HepG2 (cell line): ENCODE measurements around the gene NUP133. TPM values are rescaled to one million over a fixed set of nuclear protein-coding genes. Genes with fewer than 3 reads are reported as not detected.
A peak's percentile ranks its signal among the peaks of the same experiment; 100 is the strongest.

Experiments used
- ATAC-seq: fragments of 200-7000 bp; cut with Tn5 transposase; 3 replicates; pipeline ENCODE4 v1.9.1; 2020; ENCODE audit warnings: mild to moderate bottlenecking, moderate library complexity
- BruUV-seq: library from RNA; stranded (reverse); fragments of 400-500 nt; replicated peaks from 2 replicates; lab custom pipeline; 2021; lab: Mats Ljungman, UMichigan
- CTCF ChIA-PET: fragments of 300-600 bp; formaldehyde crosslinking; extraction: SDS; loops from one replicate; lab custom pipeline; 2021; ENCODE audit warnings: low total read pairs, inconsistent platforms, low intra/inter-chr PET ratio; lab: Yijun Ruan, JAX
- POLR2A ChIA-PET: fragments of 350-600 bp; sonication (Branson Sonifier 250); formaldehyde crosslinking; loops from one replicate; lab custom pipeline; 2020; ENCODE audit warnings: antibody characterized with exemption, inconsistent platforms; lab: Yijun Ruan, JAX
- DNase-seq: peaks from one replicate; pipeline ENCODE4 v3.0.0-alpha.2; 2015; ENCODE audit warnings: low spot score
- FAIRE-seq: peaks from 3 replicates; lab custom pipeline; 2011; peaks lifted over from hg19 to GRCh38; lab: Jason Lieb, UNC
- H2AFZ ChIP-seq: one replicate; pipeline ENCODE4 v1.6.1; 2011; ENCODE audit warnings: low read length, inconsistent platforms
- H3K27ac ChIP-seq: fragments of 300-600 bp; 3 replicates; pipeline ENCODE4 v1.8.0; 2011; ENCODE audit warnings: mixed run types, mild to moderate bottlenecking, mixed read lengths, low read length, inconsistent platforms; ENCODE audit not compliant: insufficient read depth; ENCODE audit errors: extremely low read length
- H3K27me3 ChIP-seq, 2 experiments: fragments of 200-600 bp in 1 of 2; 2 replicates in 1 of 2; 3 replicates in 1 of 2; pipeline versions ENCODE4 v1.6.0 to v1.8.0; 2011; ENCODE audit warnings: low read length in 2 of 2, mild to moderate bottlenecking in 2 of 2, moderate library complexity in 2 of 2, inconsistent platforms in 1 of 2; ENCODE audit not compliant: insufficient read depth in 2 of 2, control insufficient read depth in 1 of 2
- H3K36me3 ChIP-seq, 2 experiments: fragments of 200-600 bp in 1 of 2; replicated peaks in 1 of 2; 2 replicates in 1 of 2; 3 replicates in 1 of 2; pipeline versions ENCODE4 v1.5.1 to v1.8.0; 2011; ENCODE audit warnings: low read length in 2 of 2, inconsistent platforms in 1 of 2; ENCODE audit not compliant: insufficient read depth in 2 of 2, control insufficient read depth in 1 of 2
- H3K4me1 ChIP-seq: 2 replicates; pipeline ENCODE4 v1.5.1; 2012; ENCODE audit warnings: low read length, inconsistent platforms; ENCODE audit not compliant: insufficient read depth
- H3K4me2 ChIP-seq: 2 replicates; pipeline ENCODE4 v1.6.0; 2011; ENCODE audit warnings: low read depth, low read length, inconsistent platforms
- H3K4me3 ChIP-seq, 3 experiments: fragments of 200-600 bp in 1 of 3; sonication (generic), shearing (Covaris generic) in 1 of 3; replicated peaks in 1 of 3; 2 replicates each; pipeline ENCODE4 v1.5.1; 2011 to 2016; ENCODE audit warnings: low read length in 3 of 3, inconsistent platforms in 2 of 3, low read depth in 2 of 3, mild to moderate bottlenecking in 2 of 3, control low read depth in 1 of 3, mixed read lengths in 1 of 3; ENCODE audit not compliant: insufficient read depth in 1 of 3
- H3K79me2 ChIP-seq: one replicate; pipeline ENCODE4 v1.6.1; 2011; ENCODE audit warnings: low read length, inconsistent platforms; ENCODE audit not compliant: insufficient read depth
- H3K9ac ChIP-seq: 2 replicates; pipeline ENCODE4 v1.6.0; 2011; ENCODE audit warnings: mild to moderate bottlenecking, low read depth, low read length, inconsistent platforms; ENCODE audit not compliant: insufficient read depth
- H3K9me3 ChIP-seq: 2 replicates; pipeline ENCODE4 v1.5.1; 2012; ENCODE audit warnings: mild to moderate bottlenecking, low read length
- H4K20me1 ChIP-seq: 2 replicates; pipeline ENCODE4 v1.6.0; 2011; ENCODE audit warnings: inconsistent platforms, mild to moderate bottlenecking, low read length, moderate library complexity; ENCODE audit not compliant: insufficient read depth
- ASH2L ChIP-seq: fragments of 300-600, 200-600 bp; sonication (generic); IDR thresholded peaks from 2 replicates; pipeline ENCODE4 v1.7.0; 2017; ENCODE audit warnings: low read depth, mild to moderate bottlenecking, moderate library complexity, mixed read lengths, low read length; ENCODE audit not compliant: insufficient read length
- FOXK1 ChIP-seq: sonication (generic); formaldehyde crosslinking; IDR thresholded peaks from 2 replicates; pipeline ENCODE4 v1.4.0; 2020; ENCODE audit warnings: low read depth, missing genetic modification reagents, borderline replicate concordance
- HDAC1 ChIP-seq: sonication (generic); formaldehyde crosslinking; IDR thresholded peaks from 2 replicates; pipeline ENCODE4 v1.5.1; 2020; ENCODE audit warnings: mild to moderate bottlenecking, missing genetic modification reagents
- KAT8 ChIP-seq: IDR thresholded peaks from 2 replicates; pipeline ENCODE4 v1.6.1; 2016; ENCODE audit warnings: missing genetic modification reagents, missing compliant biosample characterization
- NR2F2 ChIP-seq: IDR thresholded peaks from 2 replicates; pipeline ENCODE4 v1.6.1; 2012; ENCODE audit warnings: low read depth, inconsistent platforms, borderline replicate concordance
- SNAI1 ChIP-seq: sonication (generic); formaldehyde crosslinking; IDR thresholded peaks from 2 replicates; pipeline ENCODE4 v1.5.0; 2020; ENCODE audit warnings: mild to moderate bottlenecking, missing genetic modification reagents, borderline replicate concordance
- whole genome bisulfite sequencing: methylation state at CpG from one replicate; pipeline ENCODE4 v1.1.6; 2017; ENCODE audit warnings: low lambda C conversion rate; 5-methylcytosine and 5-hydroxymethylcytosine counted together
- in situ Hi-C: cut with HindIII; loops from 2 replicates; pipeline ENCODE4 v1.10.0; 2017; ENCODE audit warnings: low pct_unique_long_range_greater_than_20kb; ENCODE audit not compliant: extremely low pct_ligation_motif_present
- intact Hi-C: fragments of 100-400 bp; cut with micrococcal nuclease; formaldehyde crosslinking; loops from one replicate; pipeline ENCODE4 v1.10.0; 2022; ENCODE audit not compliant: unreplicated experiment
- polyA plus RNA-seq, 8 experiments: library from polyadenylated mRNA; depleted of rRNA in 3 of 8; stranded (reverse) in 7 of 8; unstranded in 1 of 8; fragments of >200 nt; fragmentation: Illumina TruSeq in 4 of 8; extraction: Trizol in 4 of 8; gene quantifications; 2 replicates each; pipeline versions ENCODE4 v1.2.1 to v1.2.3, GENCODE V29; 2011 to 2016; ENCODE audit warnings: low read depth in 4 of 8, missing spikeins in 1 of 8, mixed read lengths in 1 of 8; ENCODE audit not compliant: insufficient read depth in 1 of 8
- total RNA-seq, 5 experiments: library from RNA; depleted of rRNA; stranded (reverse); fragments of >200 nt; fragmentation: Illumina TruSeq; extraction: Trizol; gene quantifications; 2 replicates each; pipeline ENCODE4 v1.2.3, GENCODE V29; 2016; ENCODE audit warnings: low read depth in 1 of 5
- TF ChIP-seq, protein P1 (sequence below): sonication (generic); formaldehyde crosslinking; IDR thresholded peaks from one replicate; pipeline ENCODE4 v1.5.1; 2020; ENCODE audit warnings: mild to moderate bottlenecking, missing genetic modification reagents; ENCODE audit errors: not compliant biosample characterization

Gene NUP133
- total and polyA plus RNA-seq, 2 of the 13 experiments (the other 11 are each of a cell fraction or from before 2014, with no cell fraction given), result 17.7 to 45.6 TPM

DNA sequence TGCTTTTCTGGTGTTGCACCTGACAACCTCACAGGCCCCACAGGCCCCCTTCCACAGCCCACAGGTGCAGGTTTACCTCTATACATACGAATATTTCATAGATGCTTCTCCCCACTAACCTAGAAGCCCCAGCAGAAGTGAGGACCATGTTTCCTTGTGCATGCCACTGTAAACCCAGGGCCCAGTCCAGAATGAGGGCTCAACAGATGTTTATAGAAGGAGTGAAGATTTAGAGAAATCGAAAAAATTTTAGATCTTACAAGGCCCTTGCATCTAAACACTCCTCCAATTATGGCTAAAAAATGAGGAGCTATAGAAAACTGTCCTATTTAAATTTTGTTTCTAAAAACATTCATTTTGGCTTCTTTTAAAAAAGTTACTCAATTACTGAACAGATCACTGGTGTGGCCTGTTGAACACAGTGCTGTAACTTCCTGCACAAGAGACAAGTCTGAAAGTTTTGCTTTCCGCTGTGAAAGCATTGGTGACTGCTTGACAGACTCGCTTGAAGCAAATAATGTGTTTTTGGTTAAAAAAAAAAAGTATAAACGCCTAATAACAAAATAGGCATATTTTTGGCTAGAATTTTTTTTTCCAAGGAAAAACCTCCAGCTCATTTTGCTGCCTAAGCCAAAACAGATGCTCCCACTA is 49.2 kb upstream of the NUP133 start:
- Histone ChIP-seq H3K9me3 (no peaks in the 10 kb centered on the region), H3K4me3 (peak overlapping the region; percentile 78 to 90 (median 81)), H3K4me1 (peaks cover 33% of the 10 kb centered on the region), H3K4me2 (peak overlapping the region; percentile 81), H4K20me1 (0 out of 2 replicates have a peak, but pooled peaks cover 3% of the 10 kb centered on the region), H3K27ac (peak overlapping the region; percentile 88), H3K36me3 (0 out of 5 replicates have a peak, but pooled peaks cover 0 to 3% of the 10 kb centered on the region in 2 experiments), H2AFZ (no peak overlapping the region), H3K79me2 (peaks cover 47% of the 10 kb centered on the region), H3K9ac (peak overlapping the region; percentile 86), H3K27me3 (no peaks in the 10 kb centered on the region)
- in situ Hi-C loops (no loop called here), intact Hi-C loops (loop anchor here (5.0 kb wide), 1 partner anchor 50 kb away; the partner anchor contains the start of gene NUP133)
- TF ChIP-seq ASH2L (peak; percentile 7), HDAC1 (peak; percentile 49; the same call in 1 of the 2 replicates), KAT8 (no peak), FOXK1 (CRISPR knock-in tag) (0 out of 2 replicates have a peak, but pooled peaks have one; percentile 10), NR2F2 (no peak), SNAI1 (CRISPR knock-in tag) (no peak)
- TF ChIP-seq, protein P1, sequence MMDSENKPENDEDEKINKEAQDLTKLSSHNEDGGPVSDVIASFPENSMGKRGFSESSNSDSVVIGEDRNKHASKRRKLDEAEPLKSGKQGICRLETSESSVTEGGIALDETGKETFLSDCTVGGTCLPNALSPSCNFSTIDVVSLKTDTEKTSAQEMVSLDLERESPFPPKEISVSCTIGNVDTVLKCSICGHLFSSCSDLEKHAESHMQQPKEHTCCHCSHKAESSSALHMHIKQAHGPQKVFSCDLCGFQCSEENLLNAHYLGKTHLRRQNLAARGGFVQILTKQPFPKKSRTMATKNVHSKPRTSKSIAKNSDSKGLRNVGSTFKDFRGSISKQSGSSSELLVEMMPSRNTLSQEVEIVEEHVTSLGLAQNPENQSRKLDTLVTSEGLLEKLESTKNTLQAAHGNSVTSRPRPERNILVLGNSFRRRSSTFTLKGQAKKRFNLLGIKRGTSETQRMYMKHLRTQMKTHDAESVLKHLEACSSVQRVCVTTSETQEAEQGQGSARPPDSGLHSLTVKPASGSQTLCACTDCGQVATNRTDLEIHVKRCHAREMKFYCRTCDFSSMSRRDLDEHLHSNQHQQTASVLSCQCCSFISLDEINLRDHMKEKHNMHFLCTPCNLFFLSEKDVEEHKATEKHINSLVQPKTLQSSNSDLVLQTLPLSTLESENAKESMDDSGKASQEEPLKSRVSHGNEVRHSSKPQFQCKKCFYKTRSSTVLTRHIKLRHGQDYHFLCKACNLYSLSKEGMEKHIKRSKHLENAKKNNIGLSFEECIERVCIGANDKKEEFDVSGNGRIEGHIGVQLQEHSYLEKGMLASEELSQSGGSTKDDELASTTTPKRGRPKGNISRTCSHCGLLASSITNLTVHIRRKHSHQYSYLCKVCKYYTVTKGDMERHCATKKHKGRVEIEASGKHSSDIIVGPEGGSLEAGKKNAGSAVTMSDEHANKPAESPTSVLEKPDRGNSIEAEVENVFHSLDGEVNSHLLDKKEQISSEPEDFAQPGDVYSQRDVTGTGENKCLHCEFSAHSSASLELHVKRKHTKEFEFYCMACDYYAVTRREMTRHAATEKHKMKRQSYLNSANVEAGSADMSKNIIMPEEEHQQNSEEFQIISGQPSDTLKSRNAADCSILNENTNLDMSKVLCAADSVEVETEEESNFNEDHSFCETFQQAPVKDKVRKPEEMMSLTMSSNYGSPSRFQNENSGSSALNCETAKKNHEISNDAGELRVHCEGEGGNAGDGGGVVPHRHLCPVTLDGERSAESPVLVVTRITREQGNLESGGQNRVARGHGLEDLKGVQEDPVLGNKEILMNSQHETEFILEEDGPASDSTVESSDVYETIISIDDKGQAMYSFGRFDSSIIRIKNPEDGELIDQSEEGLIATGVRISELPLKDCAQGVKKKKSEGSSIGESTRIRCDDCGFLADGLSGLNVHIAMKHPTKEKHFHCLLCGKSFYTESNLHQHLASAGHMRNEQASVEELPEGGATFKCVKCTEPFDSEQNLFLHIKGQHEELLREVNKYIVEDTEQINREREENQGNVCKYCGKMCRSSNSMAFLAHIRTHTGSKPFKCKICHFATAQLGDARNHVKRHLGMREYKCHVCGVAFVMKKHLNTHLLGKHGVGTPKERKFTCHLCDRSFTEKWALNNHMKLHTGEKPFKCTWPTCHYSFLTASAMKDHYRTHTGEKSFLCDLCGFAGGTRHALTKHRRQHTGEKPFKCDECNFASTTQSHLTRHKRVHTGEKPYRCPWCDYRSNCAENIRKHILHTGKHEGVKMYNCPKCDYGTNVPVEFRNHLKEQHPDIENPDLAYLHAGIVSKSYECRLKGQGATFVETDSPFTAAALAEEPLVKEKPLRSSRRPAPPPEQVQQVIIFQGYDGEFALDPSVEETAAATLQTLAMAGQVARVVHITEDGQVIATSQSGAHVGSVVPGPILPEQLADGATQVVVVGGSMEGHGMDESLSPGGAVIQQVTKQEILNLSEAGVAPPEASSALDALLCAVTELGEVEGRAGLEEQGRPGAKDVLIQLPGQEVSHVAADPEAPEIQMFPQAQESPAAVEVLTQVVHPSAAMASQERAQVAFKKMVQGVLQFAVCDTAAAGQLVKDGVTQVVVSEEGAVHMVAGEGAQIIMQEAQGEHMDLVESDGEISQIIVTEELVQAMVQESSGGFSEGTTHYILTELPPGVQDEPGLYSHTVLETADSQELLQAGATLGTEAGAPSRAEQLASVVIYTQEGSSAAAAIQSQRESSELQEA (CRISPR knock-in tag), result no peak
- ChIA-PET POLR2A (interaction anchor here (1.0 kb wide), 1 partner anchor 49 kb away, joined by 5 read pairs; the partner anchor contains the start of gene NUP133), CTCF (no interaction called here)
- peak; percentile 15 for DNase-seq
- ATAC-seq, result no peak
- peak; percentile 53 for FAIRE-seq
- WGBS, result under 1% methylated on average over 5 of the region's 5 CpGs
- TSS peak; percentile 63 for BruUV-seq
